Stromal cell of bone marrow (primary cell): Measurements from ENCODE around the gene TLE3.

Source experiments
- DNase-seq: peaks from one replicate; pipeline ENCODE4 v3.0.0-alpha.2; 2012; ENCODE audit warnings: low read depth

TLE3 gene

GRCh38 chr15:70027518-70027917 is 70.2 kb downstream of the TLE3 start:
- DNase-seq: no peak

GRCh38 chr15:70026991-70027390 is 70.7 kb downstream of the TLE3 start:
- DNase-seq: no peak

GRCh38 chr15:70025413-70026296 is 72.1 kb downstream of the TLE3 start:
- no peak for DNase-seq

- no peak for DNase-seq
Measured at GRCh38 chr15:70024521-70024920, 73.2 kb downstream of the TLE3 start.

GRCh38 chr15:70023769-70024491 is 73.8 kb downstream of the TLE3 start:
- peak; percentile 59 for DNase-seq

- peak; percentile 21 for DNase-seq
Measured at GRCh38 chr15:70023064-70023768, 74.5 kb downstream of the TLE3 start.

GRCh38 chr15:70020229-70020628 is 77.5 kb downstream of the TLE3 start:
- DNase-seq: no peak

GRCh38 chr15:70018646-70019600 is 78.8 kb downstream of the TLE3 start:
- DNase-seq: no peak

- no peak for DNase-seq
Measured at GRCh38 chr15:70017801-70018200, 79.9 kb downstream of the TLE3 start.

- DNase-seq: no peak
Measured at GRCh38 chr15:70017025-70017424, 80.7 kb downstream of the TLE3 start.

- DNase-seq: no peak
Measured at GRCh38 chr15:70016511-70016994, 81.2 kb downstream of the TLE3 start.

- DNase-seq: no peak
Measured at GRCh38 chr15:70014860-70015490, 82.7 kb downstream of the TLE3 start.

GRCh38 chr15:70014331-70014730 is 83.4 kb downstream of the TLE3 start:
- DNase-seq: no peak

GRCh38 chr15:70013656-70014313 is 83.9 kb downstream of the TLE3 start:
- no peak for DNase-seq

- DNase-seq: no peak
Measured at GRCh38 chr15:70012895-70013294, 84.8 kb downstream of the TLE3 start.

GRCh38 chr15:70008697-70009290 is 88.9 kb downstream of the TLE3 start:
- no peak for DNase-seq

- DNase-seq: no peak
Measured at GRCh38 chr15:70006259-70007147, 91.2 kb downstream of the TLE3 start.

- DNase-seq: no peak
Measured at GRCh38 chr15:70004826-70005225, 92.9 kb downstream of the TLE3 start.

- no peak for DNase-seq
Measured at GRCh38 chr15:70002897-70003296, 94.8 kb downstream of the TLE3 start.
